UCSD-AML1 (cell line): ENCODE data around the gene PROZ.

ENCODE experiments used
- DNase-seq: peaks from one replicate; lab custom pipeline; 2025; ENCODE audit not compliant: unreplicated experiment; lab: John Stamatoyannopoulos, UW

The PROZ gene

DNA sequence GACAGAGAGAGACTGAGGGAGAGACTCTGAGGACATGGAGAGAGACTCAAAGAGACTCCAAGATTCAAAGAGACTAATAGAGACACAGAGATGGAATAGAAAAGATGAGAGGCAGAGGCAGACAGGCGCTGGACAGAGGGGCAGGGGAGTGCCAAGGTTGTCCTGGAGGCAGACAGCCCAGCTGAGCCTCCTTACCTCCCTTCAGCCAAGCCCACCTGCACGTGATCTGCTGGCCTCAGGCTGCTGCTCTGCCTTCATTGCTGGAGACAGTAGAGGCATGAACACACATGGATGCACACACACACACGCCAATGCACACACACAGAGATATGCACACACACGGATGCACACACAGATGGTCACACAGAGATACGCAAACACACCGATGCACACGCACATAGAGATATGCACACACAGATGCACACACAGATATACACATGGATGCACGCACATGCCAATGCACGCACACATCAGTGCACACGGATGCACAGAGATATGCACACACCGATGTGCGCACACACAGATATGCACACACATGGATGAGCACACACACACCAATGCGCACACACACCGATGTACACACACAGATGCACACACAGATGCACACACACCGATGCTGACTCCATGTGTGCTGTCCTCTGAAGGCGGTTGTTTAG lies 39.2 kb upstream of the PROZ start:
- no peak for DNase-seq

DNA sequence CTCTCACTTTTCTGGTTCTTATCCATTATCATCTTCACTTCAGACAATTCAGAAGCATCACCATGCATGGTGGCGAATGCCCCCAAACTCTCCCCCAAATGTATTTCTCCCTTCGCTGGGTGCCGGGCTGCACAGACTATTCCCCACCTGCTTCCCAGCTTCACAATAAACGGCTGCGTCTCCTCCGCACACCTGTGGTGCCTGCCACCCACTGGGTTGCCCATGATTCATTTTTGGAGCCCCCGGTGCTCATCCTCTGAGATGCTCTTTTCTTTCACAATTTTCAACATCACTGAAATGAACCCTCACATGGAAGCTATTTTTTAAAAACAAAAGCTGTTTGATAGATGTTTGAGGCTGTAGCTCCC lies 38.6 kb upstream of the PROZ start:
- no peak for DNase-seq

DNA sequence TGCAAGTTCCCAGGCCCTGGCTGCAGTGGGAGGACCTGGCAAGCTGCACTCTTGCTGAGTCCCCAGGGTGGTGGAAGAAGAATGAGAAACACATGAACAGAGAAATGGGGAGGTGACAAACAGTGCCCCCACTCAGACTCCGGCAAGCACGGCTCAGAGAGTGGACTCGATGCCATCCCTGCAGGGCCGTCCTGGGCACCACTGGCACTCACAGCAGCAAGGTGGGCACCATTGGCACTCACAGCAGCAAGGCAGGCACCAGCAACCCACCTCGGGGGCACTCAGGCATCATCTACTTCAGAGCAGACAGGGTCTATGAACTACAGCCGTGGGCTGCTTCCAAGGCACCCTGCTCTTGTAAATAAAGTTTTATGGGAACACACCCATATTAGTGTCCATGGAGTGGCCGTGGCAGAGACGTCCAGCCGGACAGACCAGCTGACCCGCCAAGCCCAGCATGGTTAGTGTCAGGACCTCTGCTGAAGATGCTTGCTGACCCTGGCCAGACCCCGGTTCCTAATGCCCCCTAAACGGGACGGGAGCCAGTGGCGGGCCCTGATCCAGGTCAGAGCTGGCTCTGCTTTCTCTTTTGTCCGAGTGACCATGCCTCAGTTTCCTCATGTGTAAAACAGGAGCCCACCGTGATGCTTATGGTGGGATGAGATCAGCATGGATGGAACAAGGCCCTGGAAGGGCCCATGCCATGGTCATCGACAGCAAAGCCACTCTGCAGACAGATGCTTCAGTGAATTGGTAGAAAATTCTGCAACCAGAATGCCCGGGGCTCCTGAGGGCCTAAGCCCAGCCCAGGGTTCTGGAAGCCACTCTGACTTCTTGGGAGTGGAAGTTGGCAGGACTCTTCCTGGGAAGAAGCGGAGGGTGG lies 37.9 kb upstream of the PROZ start:
- no peak for DNase-seq

DNA sequence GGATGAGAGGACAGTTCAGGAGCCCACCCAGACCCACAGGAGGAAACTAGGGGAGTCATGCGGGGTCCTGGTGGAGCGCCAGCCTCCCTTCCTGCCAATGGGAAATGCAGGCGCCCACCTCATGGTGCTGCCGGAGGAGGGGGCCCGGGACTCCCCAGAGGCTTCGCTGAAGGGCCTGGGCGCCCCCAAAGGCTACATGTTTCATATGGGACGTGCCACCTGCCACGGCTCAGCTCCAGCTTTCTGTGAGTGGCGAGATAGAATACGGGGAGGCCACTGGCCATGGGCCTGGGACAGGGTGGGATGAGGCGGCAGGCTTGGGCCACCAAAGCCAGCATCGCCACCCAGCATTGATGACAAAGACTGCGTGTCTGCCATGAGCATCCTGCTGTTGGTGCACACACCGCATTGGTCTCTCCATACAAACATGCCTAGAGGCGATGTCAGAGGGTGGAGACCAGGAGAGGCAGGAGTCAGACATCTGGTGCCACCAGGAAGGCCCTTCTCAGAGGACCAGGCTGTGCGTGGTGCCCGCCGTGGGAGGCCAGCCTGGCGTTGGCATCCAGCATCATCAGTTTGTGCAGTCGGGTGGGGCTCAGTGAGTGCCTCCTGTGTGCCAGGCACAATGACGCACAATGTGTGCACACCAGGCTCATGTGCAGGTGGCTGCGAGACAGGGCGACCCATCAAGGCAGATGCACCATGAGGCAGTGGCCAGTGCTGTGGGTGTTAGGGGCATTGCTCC lies 37.1 kb upstream of the PROZ start:
- DNase-seq = no peak

DNA sequence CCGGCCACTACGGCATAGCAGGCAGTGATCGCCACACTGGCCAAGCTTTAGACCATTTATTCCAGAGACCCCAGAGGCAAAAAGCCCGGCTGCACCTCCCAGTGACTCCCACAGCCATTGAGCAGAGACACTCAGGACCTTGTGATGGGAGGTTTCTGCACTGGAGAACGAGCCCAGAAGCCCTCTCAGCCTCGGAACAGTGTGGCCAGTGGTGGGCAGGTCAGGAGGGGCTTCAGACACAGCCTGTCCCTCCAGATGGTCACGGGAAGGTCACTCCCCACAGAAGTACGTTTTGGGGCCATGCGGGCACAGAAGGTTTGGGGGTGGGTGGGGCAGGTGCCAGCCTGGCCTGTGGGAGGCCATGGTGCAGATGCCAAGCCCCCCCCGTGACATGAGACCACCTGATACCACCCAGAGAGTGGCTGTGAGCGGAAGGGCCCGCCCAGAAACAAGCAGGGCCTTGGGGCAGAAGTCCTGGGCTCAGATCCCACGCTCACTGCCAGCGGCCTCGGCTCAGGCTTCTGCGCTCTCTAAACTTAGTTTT lies 36.4 kb upstream of the PROZ start:
- DNase-seq = no peak

DNA sequence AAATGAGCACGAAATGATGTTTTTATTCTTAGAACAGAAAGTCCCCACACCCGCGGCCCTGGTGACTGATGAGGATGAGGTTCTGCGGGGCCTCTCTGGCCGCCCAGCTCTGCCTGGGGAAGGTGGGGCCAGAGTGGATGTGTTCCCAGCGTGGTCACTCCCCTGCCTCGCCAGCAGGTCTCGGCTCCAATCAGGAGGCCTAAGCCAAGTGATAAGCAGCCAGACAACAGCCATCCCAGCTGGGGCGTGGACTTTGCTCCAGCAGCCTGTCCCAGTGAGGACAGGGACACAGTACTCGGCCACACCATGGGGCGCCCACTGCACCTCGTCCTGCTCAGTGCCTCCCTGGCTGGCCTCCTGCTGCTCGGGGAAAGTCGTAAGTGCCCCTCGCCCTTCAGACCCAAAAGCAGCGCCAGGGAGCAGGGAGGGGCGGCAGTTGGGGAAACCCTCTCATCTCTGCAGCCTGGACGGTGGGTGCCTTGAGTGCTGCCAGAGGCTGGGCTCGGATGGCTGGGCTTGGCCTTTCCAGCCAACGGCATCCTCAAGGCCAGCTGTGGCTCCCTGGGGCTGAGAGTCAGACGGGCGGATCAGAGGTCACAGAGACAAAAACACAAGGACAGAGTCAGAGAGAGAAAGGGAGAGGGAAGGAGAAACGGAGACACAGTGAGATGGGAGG lies 35.8 kb upstream of the PROZ start, which contains the start of gene F10:
Gene F10, plus strand, starts transcription at position 250 of the 676 bp plus-strand sequence. Its CDS starts 57 bp downstream, at position 307.
- no peak for DNase-seq

DNA sequence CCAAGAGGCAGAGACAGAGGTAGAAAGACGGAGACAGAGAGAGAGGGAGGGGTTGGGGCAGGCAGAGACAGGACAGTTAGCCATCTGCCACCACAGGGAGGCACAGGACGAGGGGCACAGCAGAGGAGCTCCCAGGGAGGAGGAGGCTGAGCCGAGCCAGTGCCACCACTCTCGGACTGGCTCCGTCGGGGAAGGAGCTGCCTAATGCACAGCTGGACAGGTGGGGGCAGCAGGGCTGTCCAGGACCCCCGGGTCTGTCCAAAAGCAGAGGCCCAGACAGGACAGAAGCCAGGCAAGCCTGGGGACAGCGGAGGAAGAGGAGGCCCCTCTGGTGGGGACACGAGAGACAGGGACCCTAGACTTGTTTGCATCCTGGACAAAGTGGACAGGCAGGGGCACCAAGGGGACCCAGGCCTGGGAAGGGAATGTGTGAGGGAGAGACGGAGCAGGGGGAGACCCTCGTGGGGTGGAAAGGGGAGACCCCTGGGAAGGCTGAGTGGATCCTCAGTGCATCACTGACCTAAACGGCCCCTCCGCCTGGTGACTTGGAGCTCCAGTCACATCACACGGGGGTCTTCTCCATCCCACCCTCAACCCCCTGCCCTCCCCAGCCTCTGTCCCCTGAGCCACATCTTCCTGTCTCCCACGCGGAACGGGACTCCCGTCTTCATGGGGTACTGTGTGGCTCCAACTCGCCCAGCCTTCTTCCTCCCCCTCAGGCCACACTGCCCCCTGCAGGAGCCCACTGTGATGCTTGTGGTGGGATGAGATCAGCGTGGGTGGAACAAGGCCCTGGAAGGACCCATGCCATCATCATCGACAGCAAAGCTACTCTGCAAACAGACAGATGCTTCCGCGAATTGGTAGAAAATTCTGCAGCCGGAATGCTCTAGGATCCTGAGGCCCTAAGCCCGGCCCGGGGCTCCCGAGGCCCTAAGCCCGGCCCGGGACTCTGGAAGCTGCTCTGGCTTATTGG lies 34.9 kb upstream of the PROZ start:
- DNase-seq = peak; percentile 41

DNA sequence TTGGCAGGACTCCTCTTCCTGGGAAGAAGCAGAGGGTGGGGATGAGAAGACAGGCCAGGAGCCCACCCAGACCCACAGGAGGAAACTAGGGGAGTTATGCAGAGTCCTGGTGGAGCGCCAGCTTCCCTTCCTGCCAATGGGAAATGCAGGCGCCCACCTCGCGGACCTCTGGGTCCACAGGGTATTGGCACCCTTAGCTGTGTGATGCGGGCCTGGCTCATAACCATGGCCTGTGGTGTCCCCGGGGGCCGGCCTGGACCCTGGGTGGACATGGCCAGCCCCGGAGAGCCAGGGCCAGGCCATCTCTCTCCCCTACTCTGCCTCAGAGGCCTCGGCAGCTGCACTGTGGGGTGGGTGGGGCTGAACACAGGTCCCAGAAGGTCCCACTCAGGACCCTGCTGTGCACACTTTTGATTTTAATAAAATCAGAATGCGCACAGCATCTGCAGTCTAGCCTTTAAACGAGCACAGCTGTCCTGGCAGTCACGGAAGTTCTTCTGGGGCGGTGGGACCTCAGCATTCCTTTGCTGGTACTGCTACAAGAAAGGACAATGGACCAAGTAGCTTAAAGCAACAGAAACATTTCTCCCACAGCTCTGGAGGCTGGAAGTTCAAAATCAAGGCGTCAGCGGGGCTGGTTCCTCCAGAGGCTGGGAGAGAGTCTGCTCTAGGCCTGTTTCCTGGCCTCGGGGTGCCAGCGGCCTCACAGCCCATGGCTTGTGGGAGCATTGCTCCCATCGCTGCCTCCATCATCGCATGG lies 34.1 kb upstream of the PROZ start:
- no peak for DNase-seq

DNA sequence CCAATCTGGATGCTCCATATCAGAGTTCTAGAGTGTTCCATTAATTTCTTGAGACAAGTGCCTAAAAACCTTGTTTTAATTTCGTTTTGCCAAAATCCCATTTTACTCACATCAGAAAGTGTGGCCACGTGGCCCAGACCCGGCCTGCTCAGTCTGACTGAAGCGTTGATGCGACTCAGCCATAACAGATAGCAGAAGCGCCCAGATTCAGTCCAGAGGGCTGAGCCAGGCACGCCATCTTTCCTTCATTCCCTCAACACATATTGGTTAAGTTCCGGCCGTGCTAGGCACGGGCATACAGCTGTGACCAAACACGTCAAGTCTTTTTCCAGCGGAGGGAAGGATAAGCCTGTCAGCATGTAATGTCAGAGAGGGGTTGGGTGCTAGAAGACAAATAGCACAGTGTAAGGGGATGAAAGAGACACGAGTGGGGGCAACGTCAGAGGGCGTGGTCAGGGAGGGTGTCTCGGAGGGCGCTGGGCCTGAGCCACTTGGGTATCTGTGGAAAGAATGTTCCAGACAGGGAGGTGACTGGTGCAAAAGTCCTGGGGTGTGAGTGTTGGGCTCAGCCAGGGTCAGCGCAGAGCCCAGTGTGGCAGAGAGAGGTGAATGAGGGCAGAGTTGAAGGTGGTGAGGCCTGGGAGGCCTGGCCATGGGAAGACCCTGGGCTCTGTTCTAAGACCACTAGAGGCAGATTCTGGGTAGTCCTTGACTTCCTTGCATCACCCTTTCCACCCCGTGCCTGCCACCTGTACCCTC lies 32.8 kb upstream of the PROZ start:
- DNase-seq = no peak

DNA sequence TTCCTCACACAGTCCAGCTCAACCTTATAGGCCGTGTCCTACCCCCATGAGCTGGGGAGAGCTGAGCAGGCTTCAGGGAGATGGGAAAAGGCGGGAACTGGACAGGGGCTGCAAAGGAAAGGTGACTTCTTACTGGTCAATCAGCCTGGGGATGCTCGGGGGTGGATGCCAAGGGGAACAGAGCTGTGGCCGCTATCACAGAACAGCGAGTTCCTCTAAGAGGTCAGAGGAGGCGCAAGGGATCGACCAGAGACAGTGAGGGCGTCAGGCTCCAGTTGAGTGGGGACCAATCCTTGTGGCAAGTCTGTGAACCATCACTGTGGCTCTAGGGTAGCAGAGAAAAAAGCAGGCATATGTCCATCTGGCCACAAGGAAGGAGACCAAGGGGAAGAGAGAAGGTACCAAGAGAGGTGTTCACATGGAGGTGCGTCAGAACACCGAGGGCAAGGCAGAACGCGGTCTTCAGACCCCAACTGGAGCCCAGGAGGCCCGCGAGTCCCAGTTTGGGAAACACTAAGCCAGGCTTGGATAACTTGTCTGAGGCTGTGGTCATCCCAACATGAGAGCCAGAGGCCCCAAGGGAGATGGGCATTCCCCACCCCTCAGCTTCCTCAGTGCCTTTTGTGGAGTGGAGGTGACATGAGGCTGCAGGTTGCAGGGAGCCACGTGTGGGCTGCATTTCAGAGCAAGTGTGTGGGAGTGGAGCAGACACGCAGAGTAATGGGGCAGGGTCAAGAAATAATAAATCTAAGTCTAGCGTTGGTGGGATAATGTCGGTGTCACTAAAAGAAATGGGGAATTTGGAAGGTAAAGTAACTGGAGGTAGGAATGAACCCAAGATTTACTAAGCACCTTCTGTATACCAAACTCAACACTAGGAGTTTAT lies 31.9 kb upstream of the PROZ start:
- no peak for DNase-seq

DNA sequence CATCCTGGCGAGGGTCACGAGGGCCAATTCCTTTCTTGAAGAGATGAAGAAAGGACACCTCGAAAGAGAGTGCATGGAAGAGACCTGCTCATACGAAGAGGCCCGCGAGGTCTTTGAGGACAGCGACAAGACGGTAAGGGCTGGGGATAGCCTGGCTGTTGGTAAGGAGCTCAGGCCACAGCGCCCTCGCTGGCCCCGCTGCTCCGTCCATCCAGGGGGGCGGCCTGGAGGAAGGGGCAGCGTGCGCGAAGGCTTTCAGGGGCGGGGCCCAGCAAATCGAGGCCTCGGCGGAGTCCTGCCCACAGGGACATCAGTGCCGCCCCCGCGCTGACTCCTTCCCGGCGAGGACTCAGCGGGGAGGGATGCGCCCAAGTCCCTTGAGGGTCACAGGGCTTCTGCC lies 29.0 kb upstream of the PROZ start:
- DNase-seq = no peak

DNA sequence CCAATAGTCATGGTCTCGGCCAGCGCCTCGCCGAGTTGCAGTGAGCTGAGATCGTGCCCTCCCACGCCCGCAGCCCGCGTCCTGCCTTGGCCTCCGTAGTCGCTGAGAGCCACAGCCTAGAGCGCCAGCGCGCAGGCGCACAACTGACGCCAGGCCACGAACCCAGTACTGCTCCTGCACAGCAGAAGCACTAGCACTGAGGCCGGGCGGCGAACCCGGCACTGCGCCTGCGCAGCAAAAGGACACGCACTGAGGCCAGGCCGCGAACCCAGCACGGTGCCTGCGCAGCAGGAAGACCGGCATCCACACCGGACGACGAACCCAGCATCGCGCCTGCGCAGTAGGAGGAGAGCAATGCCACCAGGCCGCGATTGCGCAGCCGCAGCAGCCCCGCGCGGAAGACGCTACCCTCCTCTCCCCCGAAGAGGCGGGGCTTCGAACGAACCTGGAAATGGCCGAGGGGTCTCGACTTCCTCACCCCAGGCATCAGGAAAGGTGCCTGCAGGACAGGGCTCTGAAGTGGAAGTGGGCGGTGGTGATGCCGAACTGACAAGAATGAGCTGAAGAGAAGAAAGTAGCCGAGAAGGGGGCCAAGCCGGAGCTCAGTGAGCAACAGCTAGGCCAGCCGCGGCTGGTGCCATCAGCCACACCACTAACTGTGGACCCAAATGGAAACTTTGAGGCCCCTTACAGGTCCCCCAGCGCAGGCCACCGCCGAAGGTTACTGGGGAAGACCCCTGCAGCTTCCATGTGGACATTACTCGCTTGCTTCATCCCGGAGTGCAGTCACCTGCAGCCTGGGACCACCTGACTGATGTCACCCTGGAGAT lies 28.3 kb upstream of the PROZ start:
- DNase-seq = no peak

DNA sequence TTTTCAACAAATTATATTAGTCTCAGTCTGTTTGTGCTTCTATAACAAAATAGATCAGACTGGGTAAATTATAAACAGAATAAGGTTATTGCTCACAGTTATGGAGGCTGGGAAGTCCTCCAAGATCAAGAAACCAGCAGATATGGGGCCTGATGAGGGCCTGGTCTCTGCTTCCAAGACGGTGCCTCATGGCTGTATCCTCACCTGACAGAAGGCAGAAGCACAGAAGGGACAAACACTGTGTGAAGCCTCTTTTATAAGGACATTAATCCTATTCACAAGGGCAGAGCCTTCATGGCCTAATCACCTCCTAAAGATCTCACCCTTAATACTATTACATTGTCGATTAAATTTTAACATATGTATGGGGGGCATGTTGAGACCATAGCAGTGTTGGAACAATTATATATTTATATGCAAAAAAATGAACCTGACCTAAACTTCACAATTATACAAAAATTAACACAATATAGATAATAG lies 23.1 kb upstream of the PROZ start:
- DNase-seq = no peak

DNA sequence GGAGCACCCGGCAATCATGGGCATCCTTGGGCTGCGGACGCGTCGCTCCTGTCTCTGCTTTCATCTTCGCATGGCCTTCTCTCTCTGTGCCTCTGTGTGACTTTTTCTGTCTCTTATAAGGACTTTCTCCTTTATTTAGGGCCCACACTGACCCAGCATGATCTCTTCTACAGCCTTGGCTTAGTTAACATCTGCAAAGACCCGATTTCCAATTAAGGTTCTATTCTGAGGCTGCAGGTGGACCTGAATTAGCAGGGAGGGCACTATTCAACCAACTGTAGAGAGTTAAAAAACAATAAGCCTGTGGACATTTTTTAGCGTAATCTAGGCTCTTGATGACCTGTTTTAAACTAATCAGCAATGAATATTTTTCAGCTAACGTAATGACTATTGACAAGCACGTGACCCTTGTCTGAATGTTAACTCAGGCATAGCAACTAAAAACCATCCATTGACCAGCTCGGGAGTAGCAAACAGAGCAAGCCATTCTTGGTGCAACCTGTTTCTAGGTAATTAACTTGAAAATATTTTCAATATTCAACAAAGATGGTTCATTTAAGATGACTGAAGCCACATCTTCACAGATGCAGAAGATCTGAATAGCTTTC lies 20.7 kb upstream of the PROZ start:
- DNase-seq = no peak

DNA sequence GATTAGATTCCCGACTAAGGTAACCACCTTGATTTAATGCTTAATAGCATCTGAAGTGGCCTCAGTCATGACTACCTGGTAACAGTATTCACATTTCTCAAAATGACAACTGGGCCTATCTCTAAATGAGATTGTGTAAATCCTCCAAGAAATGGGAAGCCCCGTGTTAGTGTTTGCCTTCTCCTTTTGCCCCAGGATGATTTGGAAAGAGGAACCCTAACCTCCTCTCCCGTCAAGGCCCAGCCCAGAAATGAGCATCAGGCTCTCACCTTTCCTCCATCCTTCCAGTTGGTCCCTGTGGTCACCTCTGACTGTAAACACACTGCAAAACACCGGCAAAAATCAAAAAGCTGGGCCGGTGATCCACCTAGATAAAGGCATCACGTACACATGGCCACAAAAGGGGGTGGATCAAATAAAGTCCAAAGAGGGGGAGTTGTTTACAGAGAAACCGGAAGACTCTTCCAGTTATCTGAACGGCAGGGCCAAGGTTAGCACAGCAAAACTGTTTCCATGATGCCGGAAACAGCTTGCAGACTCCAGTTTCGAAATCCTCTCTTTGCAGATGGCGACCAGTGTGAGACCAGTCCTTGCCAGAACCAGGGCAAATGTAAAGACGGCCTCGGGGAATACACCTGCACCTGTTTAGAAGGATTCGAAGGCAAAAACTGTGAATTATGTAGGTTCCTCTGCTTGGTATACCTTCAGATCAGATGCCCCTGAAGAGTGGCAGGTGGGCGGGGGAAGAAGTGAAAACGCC lies 19.5 kb upstream of the PROZ start:
- no peak for DNase-seq
